Tibial artery (tissue), 4 donors: ENCODE results near the gene KIF13A.

Source experiments
- DNase-seq, 2 donors: peaks; one replicate each; pipeline ENCODE4 v3.0.0-alpha.2; 2019
- H3K27ac ChIP-seq, 2 donors: fragments of 200-600 bp; sonication (generic) in 1 of 2; 1 replicate in 1 of 2; 2 replicates in 1 of 2; pipeline ENCODE4 v1.5.1; 2018 to 2019; ENCODE audit warnings: mild to moderate bottlenecking in 1 of 2
- H3K27me3 ChIP-seq, 2 donors: fragments of 200-600 bp; sonication (generic) in 1 of 2; one replicate each; pipeline versions ENCODE4 v1.5.1 to v1.6.0; 2016 to 2019
- H3K36me3 ChIP-seq, 3 donors: fragments of 200-600 bp; sonication (generic) in 2 of 3; one replicate each; pipeline ENCODE4 v1.5.1; 2016 to 2019; ENCODE audit warnings: mild to moderate bottlenecking in 2 of 3
- H3K4me1 ChIP-seq, 4 donors: fragments of 200-600 bp; sonication (generic) in 2 of 4; 1 replicate in 3 of 4; 2 replicates in 1 of 4; pipeline ENCODE4 v1.5.1; 2016 to 2019
- H3K4me3 ChIP-seq, 2 donors: fragments of 200-600 bp; sonication (generic) in 1 of 2; 1 replicate in 1 of 2; 2 replicates in 1 of 2; pipeline ENCODE4 v1.5.1; 2018 to 2019; ENCODE audit warnings: mild to moderate bottlenecking in 2 of 2
- H3K9me3 ChIP-seq, 3 donors: fragments of 200-600 bp; sonication (generic) in 1 of 3; one replicate each; pipeline ENCODE4 v1.5.1; 2016 to 2019
- intact Hi-C: fragments of 100-400 bp; cut with DNase I; formaldehyde crosslinking; loops from one replicate; pipeline ENCODE4 v1.15.0; 2023; ENCODE audit warnings: low total_unique reads
- TF ChIP-seq, protein P1 (sequence below), 2 experiments: fragments of 200-600 bp in 1 of 2; fragments of 450-650 bp in 1 of 2; IDR thresholded peaks; one replicate each; pipeline ENCODE4 v1.5.1; 2017 to 2019; ENCODE audit warnings: antibody characterized with exemption in 2 of 2, mild to moderate bottlenecking in 1 of 2, moderate library complexity in 1 of 2

KIF13A gene

DNA sequence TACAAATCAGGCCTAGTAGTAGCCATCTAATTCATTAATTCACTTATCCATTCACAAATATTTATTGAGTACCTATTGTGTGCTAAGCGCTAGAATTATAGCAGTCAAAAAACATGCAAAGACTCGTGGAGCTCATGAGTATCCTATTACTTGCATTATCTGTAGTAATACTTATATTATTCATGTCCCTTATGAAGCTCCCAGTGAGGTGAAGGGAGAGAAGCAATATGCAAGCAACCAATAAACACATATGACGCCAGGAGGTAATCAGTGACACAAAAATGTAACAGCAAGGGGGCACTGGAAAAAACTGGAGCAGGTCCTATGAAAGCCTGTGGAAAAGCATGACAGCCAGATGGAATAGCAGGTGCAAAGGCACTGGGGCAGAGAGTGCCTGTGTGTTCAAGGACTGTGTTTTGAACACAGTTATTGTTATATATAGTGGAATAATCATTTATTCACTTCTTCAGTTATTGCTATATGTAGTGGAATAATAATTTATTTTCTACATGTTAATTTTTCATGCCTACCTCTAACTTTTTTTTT is 109.5 kb downstream of the KIF13A start:
- intact Hi-C loops, result no loop called here

GRCh38 chr6:17877196-17877894 is 110.1 kb downstream of the KIF13A start:
- Histone ChIP-seq H3K4me3 (no peak overlapping the region), H3K9me3 (no peaks in the 10 kb centered on the region), H3K4me1 (peaks cover 0 to 52% (median 10%) of the 10 kb centered on the region in 4 donors), H3K36me3 (no peaks in the 10 kb centered on the region), H3K27ac (no peak overlapping the region), H3K27me3 (no peaks in the 10 kb centered on the region)
- TF ChIP-seq, protein P1, sequence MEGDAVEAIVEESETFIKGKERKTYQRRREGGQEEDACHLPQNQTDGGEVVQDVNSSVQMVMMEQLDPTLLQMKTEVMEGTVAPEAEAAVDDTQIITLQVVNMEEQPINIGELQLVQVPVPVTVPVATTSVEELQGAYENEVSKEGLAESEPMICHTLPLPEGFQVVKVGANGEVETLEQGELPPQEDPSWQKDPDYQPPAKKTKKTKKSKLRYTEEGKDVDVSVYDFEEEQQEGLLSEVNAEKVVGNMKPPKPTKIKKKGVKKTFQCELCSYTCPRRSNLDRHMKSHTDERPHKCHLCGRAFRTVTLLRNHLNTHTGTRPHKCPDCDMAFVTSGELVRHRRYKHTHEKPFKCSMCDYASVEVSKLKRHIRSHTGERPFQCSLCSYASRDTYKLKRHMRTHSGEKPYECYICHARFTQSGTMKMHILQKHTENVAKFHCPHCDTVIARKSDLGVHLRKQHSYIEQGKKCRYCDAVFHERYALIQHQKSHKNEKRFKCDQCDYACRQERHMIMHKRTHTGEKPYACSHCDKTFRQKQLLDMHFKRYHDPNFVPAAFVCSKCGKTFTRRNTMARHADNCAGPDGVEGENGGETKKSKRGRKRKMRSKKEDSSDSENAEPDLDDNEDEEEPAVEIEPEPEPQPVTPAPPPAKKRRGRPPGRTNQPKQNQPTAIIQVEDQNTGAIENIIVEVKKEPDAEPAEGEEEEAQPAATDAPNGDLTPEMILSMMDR (IDR thresholded peaks at IDR 0.05), result no peak
- intact Hi-C loops, result no loop called here
- DNase-seq, result no peak

More for the DNA sequence above, 109.5 kb downstream of the KIF13A start:
- H3K9me3 ChIP-seq, result no peaks in the 10 kb centered on the region
- TF ChIP-seq, protein P1 (IDR thresholded peaks at IDR 0.05), result no peak
- no peak overlapping the region for H3K4me3 ChIP-seq
- peaks cover 0 to 47% (median 10%) of the 10 kb centered on the region in 4 donors for H3K4me1 ChIP-seq
- no peak for DNase-seq
- H3K36me3 ChIP-seq, result no peaks in the 10 kb centered on the region
- no peaks in the 10 kb centered on the region for H3K27me3 ChIP-seq
- no peak overlapping the region for H3K27ac ChIP-seq

- H3K9me3 ChIP-seq, result no peaks in the 10 kb centered on the region
Measured at GRCh38 chr6:17874753-17875152, 112.7 kb downstream of the KIF13A start.

DNA sequence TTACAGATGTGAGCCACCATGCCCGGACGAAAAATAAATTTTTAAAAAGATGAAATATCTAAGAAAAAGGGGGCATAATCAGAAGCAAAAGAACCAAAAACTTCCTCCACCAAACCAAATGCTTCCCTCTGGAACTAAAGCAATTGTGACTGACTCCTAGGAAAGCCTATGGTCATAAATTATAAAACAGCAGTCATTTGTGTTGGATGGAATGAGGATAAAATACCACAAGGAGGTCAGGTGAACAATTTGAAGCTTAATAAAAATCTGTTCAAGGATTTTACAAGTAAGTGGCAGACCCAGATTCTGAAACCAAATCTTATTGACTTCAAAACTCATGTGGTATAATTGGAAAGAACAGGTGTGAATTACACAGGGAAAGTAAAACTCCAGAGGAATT is 114.5 kb downstream of the KIF13A start:
- Histone ChIP-seq H3K36me3 (no peaks in the 10 kb centered on the region), H3K27me3 (no peaks in the 10 kb centered on the region), H3K4me1 (peaks cover 0 to 73% (median 9%) of the 10 kb centered on the region in 4 donors), H3K27ac (no peak overlapping the region), H3K4me3 (no peak overlapping the region), H3K9me3 (no peaks in the 10 kb centered on the region)
- intact Hi-C loops, result no loop called here
- no peak for DNase-seq
- TF ChIP-seq, protein P1 (IDR thresholded peaks at IDR 0.05), result no peak

More at GRCh38 chr6:17874753-17875152, 112.7 kb downstream of the KIF13A start:
- Histone ChIP-seq H3K4me3 (no peak overlapping the region), H3K27me3 (no peaks in the 10 kb centered on the region), H3K36me3 (no peaks in the 10 kb centered on the region), H3K4me1 (peaks cover 0 to 71% (median 13%) of the 10 kb centered on the region in 4 donors), H3K27ac (no peak overlapping the region)
- intact Hi-C loops, result no loop called here
- TF ChIP-seq, protein P1 (IDR thresholded peaks at IDR 0.05), result no peak
- no peak for DNase-seq

- H3K9me3 ChIP-seq, result no peaks in the 10 kb centered on the region
- no peaks in the 10 kb centered on the region for H3K36me3 ChIP-seq
- no peak overlapping the region for H3K4me3 ChIP-seq
- DNase-seq, result no peak
- no peak overlapping the region for H3K27ac ChIP-seq
- intact Hi-C loops, result no loop called here
- TF ChIP-seq, protein P1 (IDR thresholded peaks at IDR 0.05), result no peak
- no peaks in the 10 kb centered on the region for H3K27me3 ChIP-seq
- peaks cover 0 to 74% (median 13%) of the 10 kb centered on the region in 4 donors for H3K4me1 ChIP-seq
Measured at GRCh38 chr6:17871836-17872235, 115.6 kb downstream of the KIF13A start.
